D721Med (cell line): ENCODE measurements around the gene OST4.

Experiments used
- DNase-seq: peaks from one replicate; pipeline ENCODE4 v3.0.0; 2011; ENCODE audit warnings: low spot score; ENCODE audit not compliant: insufficient read length
- FAIRE-seq: peaks from 2 replicates; lab custom pipeline; 2011; peaks lifted over from hg19 to GRCh38; lab: Jason Lieb, UNC
- CTCF ChIP-seq: IDR thresholded peaks from 2 replicates; pipeline ENCODE4 v1.5.1; 2012; ENCODE audit warnings: mild to moderate bottlenecking, control low read depth; ENCODE audit not compliant: insufficient read depth; ENCODE audit errors: missing control alignments

Gene OST4

GRCh38 chr2:27085062-27085672, 13.7 kb upstream of the OST4 start:
- no peak for TF ChIP-seq CTCF
- no peak for DNase-seq
- FAIRE-seq, result no peak

GRCh38 chr2:27084297-27085061, 13.0 kb upstream of the OST4 start:
- DNase-seq (no peak), FAIRE-seq (no peak)
- no peak for TF ChIP-seq CTCF

DNA sequence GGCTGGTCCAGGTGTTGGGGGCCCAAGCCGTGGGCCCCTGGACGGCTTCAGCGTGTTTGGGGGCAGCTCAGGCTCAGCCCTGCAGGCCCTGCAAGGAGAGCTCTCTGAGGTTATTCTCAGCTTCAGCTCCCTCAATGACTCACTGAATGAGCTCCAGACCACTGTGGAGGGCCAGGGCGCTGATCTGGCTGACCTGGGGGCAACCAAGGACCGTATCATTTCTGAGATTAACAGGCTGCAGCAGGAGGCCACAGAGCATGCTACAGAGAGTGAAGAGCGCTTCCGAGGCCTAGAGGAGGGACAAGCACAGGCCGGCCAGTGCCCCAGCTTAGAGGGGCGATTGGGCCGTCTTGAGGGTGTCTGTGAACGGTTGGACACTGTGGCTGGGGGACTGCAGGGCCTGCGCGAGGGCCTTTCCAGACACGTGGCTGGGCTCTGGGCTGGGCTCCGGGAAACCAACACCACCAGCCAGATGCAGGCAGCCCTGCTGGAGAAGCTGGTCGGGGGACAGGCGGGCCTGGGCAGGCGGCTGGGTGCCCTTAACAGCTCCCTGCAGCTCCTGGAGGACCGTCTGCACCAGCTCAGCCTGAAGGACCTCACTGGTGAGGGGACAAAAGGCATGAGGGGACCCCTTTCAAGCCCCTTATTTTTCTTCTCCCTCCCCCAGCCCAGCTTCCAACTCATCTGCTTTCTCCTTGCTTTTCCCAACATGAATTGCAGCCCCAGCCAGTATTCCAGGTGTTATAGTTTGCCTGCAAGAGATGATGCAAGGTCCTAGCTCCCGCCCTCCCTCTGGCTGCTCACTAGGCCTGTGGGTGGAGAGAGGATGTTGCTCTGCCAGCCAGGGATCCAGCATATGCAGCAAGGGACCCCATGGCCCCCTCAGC, 12.2 kb upstream of the OST4 start:
- TF ChIP-seq CTCF, result no peak

GRCh38 chr2:27082773-27083409, 11.4 kb upstream of the OST4 start:
- DNase-seq, result no peak
- no peak for FAIRE-seq
- no peak for TF ChIP-seq CTCF

More for the DNA sequence above, 12.2 kb upstream of the OST4 start:
- FAIRE-seq, result no peak
- no peak for DNase-seq

GRCh38 chr2:27081984-27082772, 10.7 kb upstream of the OST4 start:
- no peak for TF ChIP-seq CTCF
- DNase-seq, result no peak
- FAIRE-seq, result no peak

DNA sequence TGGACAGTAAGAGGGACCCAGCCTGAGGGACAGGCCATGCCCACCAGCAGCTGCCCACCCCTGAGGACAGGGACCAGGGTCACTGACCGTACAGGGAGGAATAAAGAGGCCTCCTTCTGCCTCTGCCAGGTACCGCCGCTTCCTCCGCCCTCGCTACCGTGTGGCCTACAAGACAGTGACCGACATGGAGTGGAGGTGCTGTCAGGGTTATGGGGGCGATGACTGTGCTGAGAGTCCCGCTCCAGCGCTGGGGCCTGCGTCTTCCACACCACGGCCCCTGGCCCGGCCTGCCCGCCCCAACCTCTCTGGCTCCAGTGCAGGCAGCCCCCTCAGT, 9.1 kb upstream of the OST4 start:
- no peak for TF ChIP-seq CTCF
- DNase-seq (no peak), FAIRE-seq (no peak)
